SH-SY5Y (cell line): ENCODE results near the gene NRP1.

Experiments
- GATA2 ChIP-seq: IDR thresholded peaks from 2 replicates; pipeline ENCODE4 v1.6.1; 2011; ENCODE audit warnings: mild to moderate bottlenecking, low read depth, low read length
- GATA3 ChIP-seq: IDR thresholded peaks from 2 replicates; pipeline ENCODE4 v1.6.1; 2011; ENCODE audit warnings: low read depth, mild to moderate bottlenecking, low read length, moderate library complexity

DNA sequence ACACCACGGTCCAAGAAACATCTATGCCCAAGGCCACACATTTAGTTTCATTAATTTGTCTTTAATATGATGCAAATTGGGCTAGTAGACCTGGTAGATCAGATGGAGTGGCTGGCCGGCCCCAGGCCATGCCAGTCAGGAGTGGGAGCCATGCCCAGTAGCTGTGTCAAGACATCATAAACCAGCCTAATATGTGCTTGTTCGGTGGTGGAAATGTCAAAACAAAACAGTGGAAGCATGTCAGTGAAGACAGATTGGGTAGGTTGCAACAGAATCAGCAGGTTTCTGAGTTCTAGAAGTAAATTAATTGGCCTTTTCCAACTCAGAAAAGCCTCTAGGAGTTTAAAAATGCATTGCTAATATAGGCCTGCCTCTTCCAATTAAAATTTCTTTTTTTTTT, 124.7 kb downstream of the NRP1 start:
- TF ChIP-seq GATA2 (no peak), GATA3 (no peak)
